Embryonic facial prominence (tissue), 1 donor: Measurements from ENCODE around the gene AACS.
"Not testable (repeated sequence)": the region's sequence is repeated elsewhere in the genome, so short reads cannot be mapped to it uniquely, and the experiment has no call there.

ENCODE experiments used
- DNase-seq: peaks from one replicate; pipeline ENCODE4 v3.0.0-alpha.2; 2016; ENCODE audit errors: extremely low spot score

Gene AACS

GRCh38 chr12:125057708-125058107 lies 7.5 kb upstream of the AACS start:
- DNase-seq, result no peak

GRCh38 chr12:125061229-125061628 lies 4.0 kb upstream of the AACS start:
- DNase-seq, result no peak

- not testable (repeated sequence) for DNase-seq
Measured at GRCh38 chr12:125063522-125063921, 1.7 kb upstream of the AACS start.

GRCh38 chr12:125064492-125064891 lies 743 bp upstream of the AACS start:
- no peak for DNase-seq

GRCh38 chr12:125065919-125066570 lies 810 bp downstream of the AACS start:
- no peak for DNase-seq

GRCh38 chr12:125068391-125068790 lies 3.2 kb downstream of the AACS start:
- DNase-seq, result no peak

GRCh38 chr12:125069616-125070015 lies 4.4 kb downstream of the AACS start:
- no peak for DNase-seq

- no peak for DNase-seq
Measured at GRCh38 chr12:125070112-125070511, 4.9 kb downstream of the AACS start.

- DNase-seq, result no peak
Measured at GRCh38 chr12:125070661-125071390, 5.6 kb downstream of the AACS start.

- no peak for DNase-seq
Measured at GRCh38 chr12:125071456-125071855, 6.2 kb downstream of the AACS start.

- DNase-seq, result no peak
Measured at GRCh38 chr12:125072496-125072895, 7.3 kb downstream of the AACS start.

GRCh38 chr12:125074294-125074693 lies 9.1 kb downstream of the AACS start:
- DNase-seq, result not testable (repeated sequence)

- no peak for DNase-seq
Measured at GRCh38 chr12:125076103-125076502, 10.9 kb downstream of the AACS start.

GRCh38 chr12:125079084-125079483 lies 13.8 kb downstream of the AACS start:
- DNase-seq, result no peak

GRCh38 chr12:125079648-125080645 lies 14.7 kb downstream of the AACS start:
- DNase-seq, result no peak

- no peak for DNase-seq
Measured at GRCh38 chr12:125081427-125081826, 16.2 kb downstream of the AACS start.

GRCh38 chr12:125083072-125083471 lies 17.8 kb downstream of the AACS start:
- no peak for DNase-seq

- not testable (repeated sequence) for DNase-seq
Measured at GRCh38 chr12:125088199-125088598, 23.0 kb downstream of the AACS start.

- DNase-seq, result no peak
Measured at GRCh38 chr12:125089083-125089482, 23.8 kb downstream of the AACS start.

- DNase-seq, result no peak
Measured at GRCh38 chr12:125089626-125090025, 24.4 kb downstream of the AACS start.

- DNase-seq, result no peak
Measured at GRCh38 chr12:125090437-125090836, 25.2 kb downstream of the AACS start.

- no peak for DNase-seq
Measured at GRCh38 chr12:125091401-125091800, 26.2 kb downstream of the AACS start.
